H1 (cell line): ENCODE data around the gene ROR1. TPM values are rescaled to one million over a fixed set of nuclear protein-coding genes. Genes with fewer than 3 reads are reported as not detected.
A peak's percentile ranks its signal among the peaks of the same experiment; 100 is the strongest.

Experiments
- CTCF ChIA-PET: fragments of 300-600 bp; sonication (Branson Sonifier 250); formaldehyde crosslinking; loops from one replicate; lab custom pipeline; 2021; ENCODE audit not compliant: partially characterized antibody; lab: Charles Lee
- POLR2A ChIA-PET: fragments of 300-600 bp; sonication (Branson Sonifier 250); formaldehyde crosslinking; loops from one replicate; lab custom pipeline; 2021; ENCODE audit warnings: inconsistent platforms; ENCODE audit not compliant: partially characterized antibody; lab: Charles Lee
- DNase-seq, 2 experiments: peaks; one replicate each; pipeline versions ENCODE4 v3.0.0 to v3.0.0-alpha.2; 2010 to 2022; ENCODE audit warnings: low spot score in 2 of 2, low read depth in 1 of 2, mixed read lengths in 1 of 2
- FAIRE-seq: peaks from 2 replicates; lab custom pipeline; 2011; peaks lifted over from hg19 to GRCh38; lab: Jason Lieb, UNC
- H2AFZ ChIP-seq: 2 replicates; pipeline ENCODE4 v1.8.1; 2012; ENCODE audit warnings: low read length, inconsistent platforms
- H2AK5ac ChIP-seq: 2 replicates; pipeline ENCODE4 v1.6.1; 2013; ENCODE audit warnings: low read depth, low read length
- H2BK120ac ChIP-seq: replicated peaks from 2 replicates; pipeline ENCODE3; 2013; ENCODE audit warnings: low read depth, low read length, inconsistent platforms
- H2BK12ac ChIP-seq: 2 replicates; pipeline ENCODE4 v1.6.1; 2013; ENCODE audit warnings: low read depth, low read length
- H2BK15ac ChIP-seq: 2 replicates; pipeline ENCODE4 v1.6.1; 2013; ENCODE audit warnings: low read length
- H2BK20ac ChIP-seq: 2 replicates; pipeline ENCODE4 v1.6.1; 2013; ENCODE audit warnings: low read length
- H2BK5ac ChIP-seq: 2 replicates; pipeline ENCODE4 v1.6.1; 2013; ENCODE audit warnings: low read depth, low read length
- H3K14ac ChIP-seq: 2 replicates; pipeline ENCODE4 v1.6.1; 2013; ENCODE audit warnings: inconsistent platforms; ENCODE audit not compliant: insufficient read length
- H3K18ac ChIP-seq: 2 replicates; pipeline ENCODE4 v1.6.1; 2013; ENCODE audit warnings: low read length; ENCODE audit errors: extremely low read depth
- H3K23ac ChIP-seq: 2 replicates; pipeline ENCODE4 v1.6.1; 2013; ENCODE audit warnings: inconsistent platforms; ENCODE audit not compliant: insufficient read length
- H3K23me2 ChIP-seq: 2 replicates; pipeline ENCODE4 v1.6.1; 2013; ENCODE audit warnings: low read depth, low read length
- H3K27ac ChIP-seq: 2 replicates; pipeline ENCODE4 v1.6.1; 2011; ENCODE audit warnings: low read depth, low read length, inconsistent platforms
- H3K27me3 ChIP-seq, 4 experiments: replicated peaks in 1 of 4; 1 replicate in 1 of 4; 2 replicates in 3 of 4; pipeline versions ENCODE4 v1.6.1 to v1.8.1; 2011 to 2013; ENCODE audit warnings: low read length in 3 of 4, mild to moderate bottlenecking in 3 of 4, inconsistent platforms in 2 of 4, mixed read lengths in 2 of 4, moderate library complexity in 1 of 4; ENCODE audit not compliant: control insufficient read depth in 3 of 4, insufficient read depth in 3 of 4; ENCODE audit errors: extremely low read depth in 1 of 4
- H3K36me3 ChIP-seq, 4 experiments: 2 replicates each; pipeline versions ENCODE4 v1.6.1 to v1.8.1; 2011 to 2013; ENCODE audit warnings: mild to moderate bottlenecking in 4 of 4, low read length in 3 of 4, moderate library complexity in 2 of 4, control low read depth in 1 of 4, inconsistent platforms in 1 of 4; ENCODE audit not compliant: insufficient read depth in 4 of 4, control insufficient read depth in 2 of 4
- H3K4ac ChIP-seq: replicated peaks from 2 replicates; pipeline ENCODE3; 2013; ENCODE audit warnings: low read length, low read depth, mixed read lengths, inconsistent platforms; ENCODE audit not compliant: insufficient read length
- H3K4me1 ChIP-seq, 4 experiments: replicated peaks in 1 of 4; 1 replicate in 1 of 4; 2 replicates in 3 of 4; pipeline versions ENCODE4 v1.6.1 to v1.8.1; 2011 to 2013; ENCODE audit warnings: low read length in 3 of 4, inconsistent platforms in 2 of 4, mixed read lengths in 1 of 4; ENCODE audit not compliant: insufficient read depth in 4 of 4, control insufficient read depth in 3 of 4
- H3K4me2 ChIP-seq, 2 experiments: 2 replicates each; pipeline versions ENCODE4 v1.6.1 to v1.8.1; 2011 to 2013; ENCODE audit warnings: low read depth in 2 of 2, low read length in 2 of 2, control low read depth in 1 of 2, inconsistent platforms in 1 of 2, mild to moderate bottlenecking in 1 of 2; ENCODE audit not compliant: insufficient read depth in 1 of 2
- H3K4me3 ChIP-seq, 4 experiments: fragments of 200-600, 300-600 bp in 1 of 4; sonication (generic), shearing (Covaris generic), sonication (Bioruptor Twin) in 1 of 4; 2 replicates each; pipeline versions ENCODE4 v1.5.1 to v1.8.1; 2011 to 2016; ENCODE audit warnings: low read length in 4 of 4, low read depth in 3 of 4, control low read depth in 2 of 4, inconsistent platforms in 2 of 4, mild to moderate bottlenecking in 2 of 4, mixed read lengths in 1 of 4, moderate library complexity in 1 of 4; ENCODE audit not compliant: insufficient read depth in 2 of 4; ENCODE audit errors: extremely low read depth in 1 of 4
- H3K56ac ChIP-seq: replicated peaks from 2 replicates; pipeline ENCODE3; 2013; ENCODE audit warnings: low read depth, mild to moderate bottlenecking, mixed read lengths, low read length, inconsistent platforms; ENCODE audit not compliant: insufficient read length
- H3K79me1 ChIP-seq: 2 replicates; pipeline ENCODE4 v1.6.1; 2013; ENCODE audit warnings: low read depth, low read length, control low read depth
- H3K79me2 ChIP-seq, 2 experiments: 2 replicates each; pipeline versions ENCODE4 v1.6.1 to v1.8.1; 2012 to 2013; ENCODE audit warnings: low read length in 2 of 2, mild to moderate bottlenecking in 2 of 2, inconsistent platforms in 1 of 2; ENCODE audit not compliant: insufficient read depth in 2 of 2, control insufficient read depth in 1 of 2
- H3K9ac ChIP-seq, 4 experiments: replicated peaks in 1 of 4; 1 replicate in 1 of 4; 2 replicates in 3 of 4; pipeline versions ENCODE4 v1.6.1 to v1.8.1; 2011 to 2013; ENCODE audit warnings: low read depth in 3 of 4, low read length in 3 of 4, control low read depth in 2 of 4, mild to moderate bottlenecking in 2 of 4, moderate library complexity in 2 of 4, inconsistent platforms in 1 of 4; ENCODE audit errors: extremely low read depth in 1 of 4
- H3K9me3 ChIP-seq, 2 experiments: 2 replicates each; pipeline versions ENCODE4 v1.6.1 to v1.8.1; 2012 to 2013; ENCODE audit warnings: mild to moderate bottlenecking in 2 of 2, moderate library complexity in 2 of 2, control low read depth in 1 of 2, inconsistent platforms in 1 of 2, low read depth in 1 of 2, low read length in 1 of 2, mixed read lengths in 1 of 2; ENCODE audit not compliant: insufficient read depth in 2 of 2
- H4K20me1 ChIP-seq, 2 experiments: replicated peaks in 1 of 2; 2 replicates each; pipeline versions ENCODE3 to v1.8.1; 2011 to 2013; ENCODE audit warnings: inconsistent platforms in 2 of 2, low read length in 2 of 2, mild to moderate bottlenecking in 1 of 2; ENCODE audit not compliant: insufficient read depth in 2 of 2, control insufficient read depth in 1 of 2
- H4K5ac ChIP-seq: 2 replicates; pipeline ENCODE4 v1.6.1; 2013; ENCODE audit warnings: low read length, low read depth, mixed read lengths, inconsistent platforms; ENCODE audit not compliant: insufficient read length
- H4K8ac ChIP-seq: 2 replicates; pipeline ENCODE4 v1.8.0; 2013; ENCODE audit warnings: mild to moderate bottlenecking, moderate library complexity, low read length, inconsistent platforms; ENCODE audit not compliant: insufficient read depth; ENCODE audit errors: extremely low read depth
- H4K91ac ChIP-seq: replicated peaks from 2 replicates; pipeline ENCODE3; 2013; ENCODE audit warnings: low read length, mixed read lengths, inconsistent platforms; ENCODE audit not compliant: insufficient read length
- CEBPB ChIP-seq: IDR thresholded peaks from 2 replicates; pipeline ENCODE4 v1.6.1; 2012; ENCODE audit warnings: low read depth, low read length
- E2F6 ChIP-seq: IDR thresholded peaks from 2 replicates; pipeline ENCODE4 v1.6.1; 2012; ENCODE audit warnings: inconsistent platforms
- POLR2A ChIP-seq, 2 experiments: IDR thresholded peaks; 1 replicate in 1 of 2; 2 replicates in 1 of 2; pipeline ENCODE4 v1.6.1; 2011; ENCODE audit warnings: low read depth in 2 of 2, low read length in 2 of 2, mild to moderate bottlenecking in 2 of 2; ENCODE audit errors: control extremely low read depth in 1 of 2
- RAD21 ChIP-seq, 2 experiments: IDR thresholded peaks in 1 of 2; conservative IDR thresholded peaks in 1 of 2; 2 replicates each; pipeline ENCODE4 v1.6.1; 2011; ENCODE audit warnings: low read depth in 2 of 2, low read length in 2 of 2, improper control_type of control experiment in 1 of 2, inconsistent platforms in 1 of 2, mild to moderate bottlenecking in 1 of 2, moderate library complexity in 1 of 2
- SP2 ChIP-seq: IDR thresholded peaks from 2 replicates; pipeline ENCODE4 v1.6.1; 2012; ENCODE audit warnings: mild to moderate bottlenecking, low read length, inconsistent platforms
- WGBS, 2 experiments: shearing (Covaris generic) in 1 of 2; methylation state at CpG; one replicate each; pipeline versions ENCODE4 v1.1.6 to v1.1.7; 2013 to 2015; ENCODE audit warnings: low lambda C conversion rate in 2 of 2, mixed read lengths in 2 of 2, inconsistent platforms in 1 of 2, low coverage in 1 of 2, missing lambda C conversion rate in 1 of 2; ENCODE audit not compliant: insufficient replicate concordance in 2 of 2, insufficient coverage in 1 of 2, insufficient read length in 1 of 2; ENCODE audit errors: extremely low coverage in 1 of 2, missing lambda C conversion rate in 1 of 2; 5-methylcytosine and 5-hydroxymethylcytosine counted together
- polyA plus RNA-seq, 7 experiments: library from polyadenylated mRNA; depleted of rRNA in 3 of 7; stranded (reverse) in 5 of 7; unstranded in 2 of 7; fragments of >200 nt in 5 of 7; fragments of 200-250 nt in 2 of 7; gene quantifications; 1 replicate in 5 of 7; 2 replicates in 1 of 7; 4 replicates in 1 of 7; pipeline versions ENCODE4 v1.2.1 to v1.2.3, GENCODE V29; 2011 to 2013; ENCODE audit warnings: missing spikeins in 2 of 7, mixed read lengths in 2 of 7
- total RNA-seq: library from RNA; stranded (reverse); fragmentation: NEBNext Ultra II Directional; extraction: Animal tissue kit (Norgen Biotek cat#: 25700); gene quantifications from 2 replicates; pipeline ENCODE4 v1.2.1, GENCODE V29; 2021

The ROR1 gene
- total and polyA plus RNA-seq, 2 of the 8 experiments (the other 6 are each of a cell fraction or from before 2014, with no cell fraction given), result 33.6 to 73.6 TPM

GRCh38 chr1:63847308-63847910, 73.6 kb downstream of the ROR1 start:
- no peak overlapping the region for H2BK12ac ChIP-seq
- TF ChIP-seq CEBPB, result no peak
- TF ChIP-seq RAD21 (IDR thresholded peaks at IDR 0.05 in 1 of 2, conservative IDR thresholded peaks at IDR 0.05 in 1 of 2; ENCODE audit: low read depth in 2 of 2, low read length in 2 of 2), result peak in 1 of 2 experiments; percentile 19; a peak in 1 of 4 replicates
- TF ChIP-seq E2F6, result no peak
- TF ChIP-seq SP2, result no peak
- TF ChIP-seq POLR2A (IDR thresholded peaks at IDR 0.05; ENCODE audit: control extremely low read depth in 1 of 2, low read depth in 2 of 2, low read length in 2 of 2), result peak in 1 of 2 experiments; percentile 1; a peak in 1 of 3 replicates
- peaks cover 7 to 100% of the 10 kb centered on the region in 2 experiments; a peak in 3 of 4 replicates for H3K79me2 ChIP-seq
- 90% methylated on average over 9 of the region's 9 CpGs; no CpG with 5 or more reads in 1 of the 2 experiments for WGBS, 2 experiments
- no peak overlapping the region for H2BK120ac ChIP-seq
- DNase-seq, result no peak
- no peak overlapping the region for H3K9ac ChIP-seq
- FAIRE-seq, result peak; percentile 19
- ChIA-PET POLR2A (no interaction called here), CTCF (interaction anchor here (1.3 to 2.1 kb wide), 7 partner anchors 10 to 61 kb away, joined by 3 to 7 read pairs (median 5); no protein-coding TSS in a partner anchor)
- H3K4me3 ChIP-seq, result no peak overlapping the region
- H3K9me3 ChIP-seq, result no peaks in the 10 kb centered on the region
- no peaks in the 10 kb centered on the region for H3K27me3 ChIP-seq
- H3K18ac ChIP-seq, result no peak overlapping the region
- H4K8ac ChIP-seq, result no peak overlapping the region
- H3K23ac ChIP-seq, result no peak overlapping the region
- no peak overlapping the region for H3K4ac ChIP-seq
- no peak overlapping the region for H2AK5ac ChIP-seq
- H3K36me3 ChIP-seq, result no peaks in the 10 kb centered on the region
- H3K23me2 ChIP-seq, result no peaks in the 10 kb centered on the region; the same call in 1 of the 2 replicates
- H3K27ac ChIP-seq, result no peak overlapping the region; the same call in 1 of the 2 replicates
- H2AFZ ChIP-seq, result no peak overlapping the region
- no peak overlapping the region for H2BK20ac ChIP-seq
- peaks cover 9% of the 10 kb centered on the region for H3K79me1 ChIP-seq
- no peak overlapping the region for H4K91ac ChIP-seq
- no peak overlapping the region for H3K56ac ChIP-seq
- no peak overlapping the region for H4K5ac ChIP-seq
- no peak overlapping the region for H3K4me2 ChIP-seq
- peaks cover 5 to 7% of the 10 kb centered on the region in 2 experiments for H4K20me1 ChIP-seq
- no peak overlapping the region for H2BK15ac ChIP-seq
- H3K4me1 ChIP-seq, result peaks cover 0 to 23% (median 15%) of the 10 kb centered on the region in 4 experiments; a peak in 5 of 7 replicates
- H2BK5ac ChIP-seq, result no peak overlapping the region
- H3K14ac ChIP-seq, result no peak overlapping the region
